Prostate gland (tissue), 2 donors: ENCODE measurements around the gene XRRA1.

ENCODE experiments used
- CTCF ChIP-seq, 4 experiments: fragments of 200-600 bp in 2 of 4; fragments of 450-650 bp in 2 of 4; sonication (generic) in 2 of 4; IDR thresholded peaks; 1 replicate in 3 of 4; 2 replicates in 1 of 4; pipeline ENCODE4 v1.5.1; 2016 to 2019; ENCODE audit warnings: antibody characterized with exemption in 4 of 4, mild to moderate bottlenecking in 2 of 4, moderate library complexity in 2 of 4
- POLR2A ChIP-seq: fragments of 450-650 bp; IDR thresholded peaks from one replicate; pipeline ENCODE4 v1.6.1; 2016; ENCODE audit warnings: antibody characterized with exemption, mild to moderate bottlenecking

GRCh38 chr11:74942073-74942759 lies 6.7 kb downstream of the XRRA1 start:
- TF ChIP-seq CTCF (IDR thresholded peaks at IDR 0.05) = no peak
- TF ChIP-seq POLR2A = no peak
